Tibial nerve (tissue), 4 donors: ENCODE data around the gene RPL13. TPM values are rescaled to one million over a fixed set of nuclear protein-coding genes. Genes with fewer than 3 reads are reported as not detected.

ENCODE experiments used
- DNase-seq, 2 donors: peaks; one replicate each; pipeline ENCODE4 v3.0.0-alpha.2; 2019; ENCODE audit warnings: low spot score in 2 of 2
- H3K27ac ChIP-seq, 4 donors: fragments of 200-600 bp; sonication (generic) in 3 of 4; one replicate each; pipeline ENCODE4 v1.5.1; 2017 to 2019; ENCODE audit warnings: mild to moderate bottlenecking in 1 of 4
- H3K27me3 ChIP-seq, 2 donors: fragments of 200-600 bp; sonication (generic) in 1 of 2; one replicate each; pipeline versions ENCODE4 v1.5.1 to v1.6.0; 2017 to 2019
- H3K36me3 ChIP-seq, 3 donors: fragments of 200-600 bp; sonication (generic); one replicate each; pipeline ENCODE4 v1.5.1; 2018 to 2019
- H3K4me1 ChIP-seq, 4 donors: fragments of 200-600 bp; sonication (generic) in 3 of 4; one replicate each; pipeline ENCODE4 v1.5.1; 2017 to 2019
- H3K4me3 ChIP-seq, 4 donors: fragments of 200-600 bp; sonication (generic) in 3 of 4; one replicate each; pipeline ENCODE4 v1.5.1; 2017 to 2019; ENCODE audit warnings: mild to moderate bottlenecking in 1 of 4, moderate library complexity in 1 of 4
- H3K9me3 ChIP-seq, 4 donors: fragments of 200-600 bp; sonication (generic) in 3 of 4; one replicate each; pipeline ENCODE4 v1.5.1; 2017 to 2019
- CTCF ChIP-seq, 5 experiments: fragments of 200-600 bp in 3 of 5; fragments of 450-650 bp in 2 of 5; sonication (generic) in 3 of 5; IDR thresholded peaks; one replicate each; pipeline ENCODE4 v1.5.1; 2016 to 2019; ENCODE audit warnings: antibody characterized with exemption in 5 of 5, mild to moderate bottlenecking in 3 of 5, moderate library complexity in 2 of 5
- EP300 ChIP-seq, 2 donors: sonication (generic); formaldehyde crosslinking; IDR thresholded peaks; one replicate each; pipeline ENCODE4 v1.6.1; 2017; ENCODE audit warnings: antibody characterized with exemption in 2 of 2, mild to moderate bottlenecking in 1 of 2
- POLR2A ChIP-seq, 2 donors: fragments of 450-650 bp; IDR thresholded peaks; one replicate each; pipeline ENCODE4 v1.6.1; 2017; ENCODE audit warnings: antibody characterized with exemption in 2 of 2, mild to moderate bottlenecking in 2 of 2, moderate library complexity in 2 of 2
- WGBS, 2 donors: methylation state at CpG; one replicate each; pipeline ENCODE4 v1.1.5; 2018; 5-methylcytosine and 5-hydroxymethylcytosine counted together
- total RNA-seq, 4 donors: library from RNA; depleted of rRNA; stranded (reverse); fragments of >200 nt; gene quantifications; one replicate each; pipeline ENCODE4 v1.1.0, GENCODE V29; 2016

RPL13 gene
- total RNA-seq, 4 donors from 2014 or later, result 5,811 to 9,745 (median 6,935) TPM

DNA sequence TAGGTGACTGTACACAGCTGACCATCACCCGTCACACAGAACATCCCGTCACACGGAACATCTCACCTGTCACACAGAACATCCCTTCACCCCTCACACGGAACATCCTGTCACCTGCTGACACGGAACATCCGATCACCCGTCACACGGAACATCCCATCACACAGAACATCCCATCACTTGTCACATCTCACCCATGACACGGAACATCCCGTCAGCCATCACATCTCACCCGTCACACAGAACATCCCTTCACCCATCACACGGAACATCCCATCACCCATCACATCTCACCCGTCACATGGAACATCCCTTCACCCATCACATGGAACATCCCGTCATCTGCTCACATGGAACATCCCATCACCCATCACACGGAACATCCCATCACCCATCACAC lies 18.9 kb downstream of the RPL13 start:
- TF ChIP-seq CTCF (IDR thresholded peaks at IDR 0.05) (no peak), EP300 (IDR thresholded peaks at IDR 0.05) (no peak), POLR2A (IDR thresholded peaks at IDR 0.05) (no peak)
- H3K9me3 ChIP-seq, result no peaks in the 10 kb centered on the region
- no peak for DNase-seq
- no peaks in the 10 kb centered on the region for H3K36me3 ChIP-seq
- no peak overlapping the region for H3K27ac ChIP-seq
- H3K4me1 ChIP-seq, result peaks cover 0 to 20% (median 10%) of the 10 kb centered on the region in 4 donors
- H3K4me3 ChIP-seq, result no peak overlapping the region
- 89 to 90% methylated on average over 15 of the region's 15 CpGs for WGBS, 2 donors
- H3K27me3 ChIP-seq, result peaks cover 0 to 30% of the 10 kb centered on the region in 2 donors

DNA sequence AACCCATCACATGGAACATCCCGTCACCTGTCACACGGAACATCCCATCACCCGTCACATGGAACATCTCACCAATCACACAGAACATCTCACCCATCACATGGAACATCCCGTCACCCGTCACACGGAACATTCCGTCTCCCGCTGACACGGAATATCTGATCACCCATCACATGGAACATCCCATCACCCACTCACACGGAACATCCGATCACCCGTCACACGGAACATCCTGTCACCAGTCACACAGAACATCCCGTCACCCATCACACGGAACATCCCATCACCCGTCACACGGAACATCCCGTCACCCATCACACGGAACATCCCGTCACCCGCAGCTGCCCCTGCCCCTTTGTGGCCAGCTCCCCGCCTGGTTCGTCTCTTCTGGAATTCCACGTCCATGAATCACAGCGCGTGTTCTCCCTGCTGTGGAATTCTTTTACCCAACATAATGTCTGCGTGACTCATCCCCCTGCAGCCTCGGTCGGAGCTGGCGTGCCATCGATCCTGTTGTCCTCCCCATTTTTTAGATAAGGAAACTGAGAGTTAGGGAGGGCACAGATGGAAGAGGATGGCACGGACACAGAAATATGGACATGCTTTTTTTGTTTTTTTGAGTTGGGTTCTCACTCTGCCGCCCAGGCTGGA lies 20.7 kb downstream of the RPL13 start:
- no peak for DNase-seq
- TF ChIP-seq EP300 (IDR thresholded peaks at IDR 0.05) (no peak), POLR2A (IDR thresholded peaks at IDR 0.05) (no peak), CTCF (IDR thresholded peaks at IDR 0.05) (no peak)
- WGBS, 2 donors, result 83 to 84% methylated on average over 33 of the region's 33 CpGs
- peaks cover 0 to 4% (median under 1%) of the 10 kb centered on the region in 4 donors for H3K4me1 ChIP-seq
- no peaks in the 10 kb centered on the region for H3K36me3 ChIP-seq
- H3K27me3 ChIP-seq, result peaks cover 0 to 15% of the 10 kb centered on the region in 2 donors
- no peak overlapping the region for H3K27ac ChIP-seq
- H3K9me3 ChIP-seq, result no peaks in the 10 kb centered on the region
- no peak overlapping the region for H3K4me3 ChIP-seq

DNA sequence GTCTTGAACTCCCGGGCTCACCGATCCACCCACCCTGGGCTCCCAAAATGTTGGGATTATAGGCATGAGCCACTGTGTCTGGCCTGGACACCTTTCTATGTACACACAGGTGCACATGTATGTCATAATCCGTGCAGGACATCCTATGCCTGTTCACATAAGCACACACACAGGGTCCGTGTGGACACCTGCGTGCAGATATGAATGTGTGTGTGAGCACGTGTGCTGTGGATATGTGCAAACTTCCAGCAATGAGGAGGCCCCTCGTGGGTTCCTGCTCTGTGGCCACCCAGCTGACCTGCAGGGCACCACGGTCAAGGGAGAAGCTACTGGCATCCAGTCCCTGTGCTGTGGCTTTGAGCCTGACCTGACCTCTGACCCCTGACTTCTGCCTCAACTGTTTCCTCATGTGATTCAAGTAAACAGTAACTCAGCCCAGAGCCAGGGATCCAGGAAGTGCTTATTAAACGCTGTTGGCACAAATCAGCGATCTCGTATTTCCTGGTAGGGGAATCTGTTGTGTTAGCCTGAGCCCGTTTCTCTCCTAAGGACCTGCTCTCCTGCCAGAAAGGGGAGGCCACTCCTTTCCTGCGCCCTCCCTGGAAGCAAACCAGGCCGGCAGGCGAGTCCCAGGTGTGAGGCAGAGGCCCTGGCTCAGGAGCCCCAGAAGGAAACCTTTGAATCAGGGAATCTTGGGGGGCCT lies 21.5 kb downstream of the RPL13 start:
- TF ChIP-seq CTCF (IDR thresholded peaks at IDR 0.05) (no peak), POLR2A (IDR thresholded peaks at IDR 0.05) (no peak), EP300 (IDR thresholded peaks at IDR 0.05) (peak in 1 of 2 donors; percentile 10)
- no peak for DNase-seq
- Histone ChIP-seq H3K27ac (peak overlapping the region in 2 of 4 donors; percentile 17 to 40), H3K4me1 (no peaks in the 10 kb centered on the region), H3K27me3 (peaks cover 0 to 7% of the 10 kb centered on the region in 2 donors), H3K36me3 (no peaks in the 10 kb centered on the region), H3K9me3 (no peaks in the 10 kb centered on the region), H3K4me3 (no peak overlapping the region)
- 44 to 45% methylated on average over 12 to 15 of the region's 15 CpGs for WGBS, 2 donors

- DNase-seq, result no peak
- Histone ChIP-seq H3K4me3 (no peak overlapping the region), H3K36me3 (no peaks in the 10 kb centered on the region), H3K27me3 (no peaks in the 10 kb centered on the region), H3K4me1 (no peaks in the 10 kb centered on the region), H3K9me3 (no peaks in the 10 kb centered on the region), H3K27ac (peak overlapping the region in 2 of 4 donors; percentile 17 to 40)
- TF ChIP-seq POLR2A (IDR thresholded peaks at IDR 0.05) (no peak), CTCF (IDR thresholded peaks at IDR 0.05) (no peak), EP300 (IDR thresholded peaks at IDR 0.05) (no peak)
- 89 to 95% methylated on average over 11 to 15 of the region's 19 CpGs for whole genome bisulfite sequencing, 2 donors
These were observed 22.2 kb downstream of the RPL13 start for GRCh38 chr16:89582614-89583196.
